SK-N-MC (cell line): ENCODE results near the gene CTRL.

ENCODE experiments used
- EZH2 ChIP-seq: fragments of 200-600 bp; sonication (generic); IDR thresholded peaks from one replicate; pipeline ENCODE4 v1.6.1; 2017; ENCODE audit warnings: antibody characterized with exemption
- FOXP2 ChIP-seq: optimal IDR thresholded peaks from 2 replicates; pipeline ENCODE3; 2011; ENCODE audit warnings: mild to moderate bottlenecking, moderate library complexity; ENCODE audit not compliant: insufficient read depth; ENCODE audit errors: extremely low read length, control extremely low read depth
- POLR2AphosphoS5 ChIP-seq: IDR thresholded peaks from 2 replicates; pipeline ENCODE4 v1.6.1; 2012; ENCODE audit warnings: mild to moderate bottlenecking, low read depth, low read length, borderline replicate concordance

DNA sequence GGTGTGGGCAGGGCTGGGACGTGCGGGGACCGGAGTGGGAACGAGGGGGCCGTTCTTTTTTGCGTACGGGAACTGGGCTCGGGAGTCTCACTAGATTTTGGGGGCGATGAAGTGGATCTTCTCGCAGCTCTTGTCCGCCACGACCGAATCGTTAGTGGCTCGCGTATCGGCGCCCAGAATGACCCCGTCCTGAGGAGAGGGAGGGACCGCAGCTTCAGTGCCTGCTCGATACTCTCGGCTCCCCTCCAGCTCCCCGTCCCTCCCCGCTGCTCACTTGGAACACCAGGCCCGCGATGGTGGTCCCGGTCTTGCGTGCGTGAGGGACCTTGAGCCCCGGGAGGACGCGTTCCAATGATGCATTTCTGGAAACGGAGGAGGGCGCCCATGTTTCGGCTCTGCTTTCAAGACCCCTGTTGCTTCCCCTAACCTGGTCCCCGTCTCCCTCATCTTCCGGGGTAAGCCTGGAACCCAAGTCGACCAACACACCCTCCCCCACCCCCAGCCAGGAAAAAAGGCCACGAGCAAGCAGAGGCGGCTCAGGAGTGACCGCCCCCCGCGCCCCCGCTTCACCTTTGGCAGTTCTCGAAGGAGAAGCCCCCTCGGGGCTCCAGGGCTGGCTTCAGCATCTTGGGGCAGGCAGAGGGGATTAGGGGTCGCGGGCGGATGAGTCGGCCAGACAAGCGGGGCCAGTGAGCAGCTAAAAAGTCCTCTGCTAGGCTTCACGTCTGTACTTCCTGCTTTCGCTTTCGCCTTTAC lies 4.6 kb upstream of the CTRL start, which contains the start of gene PSMB10:
- TF ChIP-seq EZH2: no peak
- no peak for TF ChIP-seq POLR2AphosphoS5
- no peak for TF ChIP-seq FOXP2
